SK-N-SH (cell line): ENCODE data around the gene MGAT5.

Experiments
- CTCF ChIP-seq: fragments of 200-600 bp; sonication (generic); IDR thresholded peaks from 2 replicates; pipeline ENCODE4 v1.6.1; 2017; ENCODE audit warnings: antibody characterized with exemption, mild to moderate bottlenecking, moderate library complexity
- FOXM1 ChIP-seq: IDR thresholded peaks from 2 replicates; pipeline ENCODE4 v1.4.0; 2012; ENCODE audit warnings: low read depth, mild to moderate bottlenecking
- MEF2A ChIP-seq: IDR thresholded peaks from 2 replicates; pipeline ENCODE4 v1.4.0; 2012; ENCODE audit warnings: low read depth, borderline replicate concordance
- SMC3 ChIP-seq: IDR thresholded peaks from 2 replicates; pipeline ENCODE4 v1.6.1; 2012; ENCODE audit warnings: low read depth, low read length, improper control_type of control experiment

- TF ChIP-seq CTCF, result no peak
- TF ChIP-seq SMC3, result no peak
- TF ChIP-seq MEF2A, result no peak
- no peak for TF ChIP-seq FOXM1
These were observed 18.9 kb downstream of the MGAT5 start for GRCh38 chr2:134272806-134273205.
